Stromal cell of bone marrow (primary cell): ENCODE data around the gene IGF2R.

Source experiments
- DNase-seq: peaks from one replicate; pipeline ENCODE4 v3.0.0-alpha.2; 2012; ENCODE audit warnings: low read depth

IGF2R gene

DNA sequence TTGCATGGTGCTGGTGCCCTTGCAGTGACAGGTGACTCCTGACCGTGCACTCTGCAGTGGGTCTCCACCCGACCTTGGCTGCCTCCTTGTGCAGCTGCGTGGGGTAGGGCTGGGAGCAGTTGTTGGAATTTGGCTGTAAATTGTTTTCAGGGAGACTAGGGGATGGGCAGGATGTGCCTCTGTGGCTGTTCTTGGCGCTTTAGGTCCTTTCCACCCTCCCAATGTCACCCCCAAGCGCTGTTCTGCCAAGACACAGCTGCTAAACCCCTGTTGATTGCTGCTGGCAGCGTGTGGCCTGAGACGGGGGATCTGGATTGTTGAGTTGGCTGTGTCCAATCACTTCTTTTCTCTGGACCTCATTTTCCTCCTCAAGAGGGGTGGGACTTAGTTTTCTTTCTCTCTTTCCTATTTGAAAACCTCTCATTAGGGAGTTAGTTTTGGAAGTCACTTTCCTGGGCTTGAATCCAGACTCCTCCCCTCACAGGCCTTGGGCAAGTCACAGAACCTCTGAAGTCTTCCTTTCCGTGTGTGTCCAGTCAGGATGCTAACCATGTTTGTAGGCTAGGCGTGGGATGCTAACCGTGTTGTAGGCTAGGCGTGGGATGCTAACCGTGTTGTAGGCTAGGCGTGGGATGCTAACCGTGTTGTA lies 8.5 kb downstream of the IGF2R start:
- no peak for DNase-seq

DNA sequence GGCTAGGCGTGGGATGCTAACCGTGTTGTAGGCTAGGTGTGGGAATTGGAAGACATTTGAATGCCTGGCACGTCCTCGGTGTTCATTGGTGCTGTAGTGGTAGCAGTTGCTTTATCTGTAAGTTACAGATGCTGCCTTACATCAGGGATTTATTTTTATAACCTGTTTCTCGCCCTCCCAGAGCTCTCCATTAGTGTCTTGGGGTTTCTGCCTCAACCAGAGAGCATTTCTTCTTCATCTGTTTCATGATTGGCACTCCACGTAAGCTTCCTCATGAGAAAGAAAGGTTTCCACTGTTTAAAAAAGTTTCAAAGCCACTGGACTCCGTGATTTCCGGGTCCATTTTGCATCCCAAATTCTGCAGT lies 9.0 kb downstream of the IGF2R start:
- no peak for DNase-seq

DNA sequence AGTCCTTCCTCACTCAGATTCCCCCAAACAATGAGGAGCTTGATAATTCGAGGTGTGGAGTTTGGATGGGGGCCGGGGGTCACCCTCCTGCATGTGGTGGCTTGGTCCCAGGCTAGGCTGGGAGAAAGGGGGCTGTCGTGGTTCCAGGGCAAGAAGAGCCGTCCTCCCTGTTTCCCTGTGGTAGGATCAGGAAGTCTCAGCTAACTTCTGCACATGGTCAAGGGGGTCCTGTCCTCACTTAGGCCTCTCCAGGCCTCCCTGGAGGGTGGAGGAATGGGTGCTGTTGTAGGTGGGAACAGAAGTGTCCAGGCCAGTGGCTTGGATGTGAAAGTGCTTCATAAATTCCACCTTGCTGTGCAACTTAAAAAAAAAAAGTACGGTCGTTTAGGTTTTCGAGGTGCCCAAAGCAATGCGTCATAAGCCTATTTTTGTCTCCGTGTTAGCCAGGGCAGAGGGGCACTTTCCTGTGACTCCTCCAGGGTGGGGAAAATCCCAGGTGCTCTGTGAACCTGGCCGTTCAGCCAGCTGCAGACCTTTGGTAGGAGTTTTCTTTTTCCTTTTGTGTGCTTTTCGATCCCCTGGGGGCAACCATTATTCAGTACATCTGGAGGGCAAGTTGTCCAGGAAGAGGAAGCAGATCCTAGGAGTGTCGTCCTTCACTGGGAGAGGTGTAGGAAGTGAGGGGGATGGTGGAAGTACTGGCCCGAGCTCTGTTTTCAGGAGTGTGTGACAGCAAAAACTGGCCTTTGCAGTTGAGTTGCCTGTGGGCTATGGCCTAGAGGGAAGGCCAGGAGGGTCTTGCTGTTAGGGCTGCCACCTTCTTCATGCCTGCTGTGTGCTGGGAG lies 9.6 kb downstream of the IGF2R start:
- no peak for DNase-seq

GRCh38 chr6:159979136-159979874 lies 10.4 kb downstream of the IGF2R start:
- DNase-seq = no peak

- no peak for DNase-seq
These were observed 11.6 kb downstream of the IGF2R start for GRCh38 chr6:159980474-159980873.

DNA sequence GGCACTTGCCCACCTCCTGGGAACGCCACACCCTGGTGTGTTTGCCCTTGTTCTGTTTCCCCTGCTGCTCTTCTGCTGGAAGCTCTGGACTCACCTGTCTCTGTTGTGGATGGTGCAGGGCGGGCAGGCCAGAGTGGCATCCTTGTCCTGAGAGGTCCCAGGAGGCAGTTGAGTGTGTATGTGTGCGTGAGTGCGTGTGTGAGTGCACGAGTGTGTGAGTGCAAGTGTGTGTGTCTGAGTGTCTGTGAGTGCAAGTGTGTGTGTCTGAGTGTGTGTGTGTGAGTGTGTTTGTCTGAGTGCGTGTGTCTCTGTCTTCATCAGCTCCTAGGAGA lies 12.2 kb downstream of the IGF2R start:
- no peak for DNase-seq

DNA sequence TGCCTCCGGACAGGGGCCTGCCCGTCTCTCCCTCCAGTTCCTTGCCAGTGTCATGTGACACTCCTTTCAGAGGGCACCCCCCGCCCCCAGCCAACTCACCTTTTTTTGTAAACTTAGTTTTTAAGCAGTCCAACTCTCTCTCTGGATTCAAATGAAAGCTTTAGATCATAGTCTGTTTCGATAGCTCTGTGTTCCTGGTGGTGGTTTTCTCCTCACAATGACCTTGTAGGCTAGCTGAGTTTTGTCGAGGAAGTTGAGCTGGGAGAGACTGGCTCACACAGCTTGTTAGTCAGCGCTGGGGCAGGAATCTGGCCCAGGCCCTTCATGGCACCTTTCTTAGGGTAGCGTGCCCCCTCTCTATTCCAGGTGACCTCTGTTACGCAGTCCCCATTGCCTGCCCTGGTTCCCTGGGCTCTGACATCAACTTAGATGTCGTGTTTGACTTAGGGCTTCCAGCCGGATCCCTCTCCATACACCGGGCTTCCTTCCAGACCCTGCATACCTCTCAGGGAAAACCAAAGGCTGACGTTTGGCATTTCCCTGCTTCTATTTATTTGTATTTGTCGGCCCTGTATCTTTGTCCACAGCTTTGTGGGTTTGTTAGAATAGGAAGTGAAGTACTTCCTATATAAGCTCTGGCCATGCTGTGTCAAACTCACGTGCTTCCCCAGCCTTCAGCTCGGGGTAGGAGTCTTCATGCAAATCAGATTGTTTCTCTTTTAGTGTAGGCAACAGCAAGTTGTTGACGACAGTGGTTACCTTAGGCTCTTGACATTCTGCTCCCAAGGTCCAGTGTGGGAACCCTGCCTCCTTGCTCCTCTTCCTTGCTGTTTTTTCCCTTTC lies 12.7 kb downstream of the IGF2R start:
- DNase-seq = no peak

- no peak for DNase-seq
These were observed 14.0 kb downstream of the IGF2R start for GRCh38 chr6:159982731-159983506.

DNA sequence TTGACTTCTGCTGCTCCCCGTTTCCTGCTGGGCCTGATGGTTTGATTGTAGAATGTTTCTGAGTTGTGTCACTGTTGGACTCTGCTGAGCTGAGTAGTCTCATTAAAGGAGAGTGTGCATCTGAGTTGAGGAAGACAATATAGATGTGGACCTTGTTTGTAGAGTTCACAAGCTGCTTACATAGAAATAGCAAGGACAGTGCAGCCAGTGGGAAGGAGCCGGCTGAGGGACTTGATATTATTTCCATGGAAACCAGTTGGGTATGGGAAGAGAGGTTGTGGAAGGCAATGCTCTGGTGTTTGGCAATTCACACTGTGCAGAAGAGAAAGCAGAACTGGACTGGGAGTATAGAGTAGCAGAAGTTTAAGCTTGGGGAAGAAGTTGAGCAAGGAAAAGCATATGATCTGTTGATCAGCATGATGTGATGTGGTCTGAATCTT lies 14.8 kb downstream of the IGF2R start:
- no peak for DNase-seq

DNA sequence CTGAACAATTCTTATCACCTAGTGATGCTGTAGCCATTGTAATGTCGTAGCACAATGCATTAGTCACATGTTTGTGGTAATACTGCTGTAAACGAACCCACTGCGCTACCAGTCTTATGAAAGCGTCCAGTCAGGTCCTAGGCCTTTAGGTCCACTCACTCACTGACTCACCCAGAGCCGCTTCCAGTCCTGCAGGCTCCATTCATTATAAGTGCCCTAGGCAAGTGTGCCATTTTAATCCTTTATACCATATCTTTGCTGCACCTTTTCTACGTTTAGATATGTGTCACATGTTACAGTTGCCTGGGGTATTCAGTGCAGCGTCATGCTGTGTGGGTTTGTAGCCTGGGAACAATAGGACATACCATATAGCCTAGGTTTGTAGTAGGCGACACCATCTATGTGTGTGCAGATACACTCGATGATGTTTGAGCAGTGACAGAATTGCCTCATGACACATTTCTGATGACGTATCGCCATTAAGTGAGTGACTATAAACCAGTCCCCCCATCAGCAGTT lies 15.4 kb downstream of the IGF2R start:
- DNase-seq = no peak

DNA sequence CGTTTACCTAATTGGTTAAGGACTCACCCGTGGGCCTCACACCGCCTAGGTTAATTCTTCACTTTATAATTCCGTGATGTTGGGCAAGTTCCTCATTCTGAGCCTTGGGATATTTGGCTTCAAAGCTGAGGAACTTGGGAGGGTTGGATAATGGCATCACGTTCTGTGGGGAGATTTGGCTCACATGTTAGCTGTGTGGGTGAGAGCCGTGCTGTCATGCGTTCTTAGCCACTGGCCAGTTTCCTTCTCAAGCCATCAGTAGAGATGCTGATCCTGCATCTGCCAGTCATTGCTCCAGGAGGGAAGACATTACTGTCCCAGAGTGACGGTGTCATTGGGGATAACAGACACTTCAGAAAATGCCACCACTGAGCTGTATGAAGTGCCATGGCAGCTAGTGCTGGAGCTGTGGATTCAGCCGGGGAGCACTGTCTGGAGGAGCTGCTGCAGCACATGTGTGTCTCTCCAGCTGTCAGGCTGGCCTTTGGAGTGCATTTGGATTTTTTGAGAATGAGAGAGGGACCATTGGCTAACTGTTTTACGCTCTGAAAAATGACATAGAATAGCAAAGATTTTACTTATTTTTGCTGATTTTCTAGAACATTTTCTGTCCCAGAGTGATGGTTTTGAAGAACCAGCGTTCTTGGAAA lies 16.5 kb downstream of the IGF2R start:
- no peak for DNase-seq

GRCh38 chr6:159988983-159989454 lies 20.1 kb downstream of the IGF2R start:
- DNase-seq = no peak

DNA sequence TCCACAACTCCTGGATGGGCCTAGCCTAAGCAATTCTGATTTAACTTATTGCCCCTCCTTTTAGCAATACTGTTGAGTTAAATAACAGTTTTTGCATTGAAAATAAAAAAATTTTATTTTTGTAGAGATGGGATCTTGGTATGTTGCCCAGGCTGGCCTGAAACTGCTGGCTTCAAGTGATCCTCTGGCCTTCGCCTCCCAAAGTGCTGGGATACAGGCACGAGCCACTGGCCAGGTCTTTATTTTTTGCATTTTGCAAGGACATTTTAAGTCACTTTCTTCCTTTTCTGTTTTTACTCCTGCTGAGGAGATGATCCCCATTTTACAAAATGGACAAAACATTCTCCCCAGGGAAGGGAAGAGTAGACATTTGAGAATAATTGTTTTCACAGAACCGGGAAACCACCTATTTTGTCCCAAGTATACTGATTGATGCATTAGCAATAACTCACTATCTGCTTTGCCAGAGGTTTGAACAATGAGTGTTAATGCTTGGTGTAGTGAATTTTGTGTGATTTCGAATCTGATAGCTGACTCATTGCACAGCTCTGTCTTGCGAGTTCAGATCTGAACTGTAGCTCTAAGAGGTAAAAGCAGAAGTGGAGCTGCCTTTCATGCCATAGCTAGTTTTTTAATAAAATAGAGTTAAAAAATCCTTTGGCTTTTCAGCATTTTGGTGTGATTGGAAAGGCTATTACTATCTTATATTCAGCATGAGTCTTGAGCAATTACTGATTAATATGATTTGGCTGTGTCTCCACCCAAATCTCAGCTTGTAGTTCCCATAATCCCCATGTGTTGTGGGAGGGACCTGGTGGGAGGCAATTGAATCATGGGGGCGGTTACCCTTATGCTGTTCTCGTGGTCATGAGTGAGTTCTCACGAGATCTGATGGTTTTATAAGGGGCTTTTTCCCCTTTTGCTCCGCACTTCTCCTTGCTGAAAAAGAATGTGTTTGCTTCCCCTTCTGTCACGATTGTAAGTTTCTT lies 20.9 kb downstream of the IGF2R start:
- no peak for DNase-seq

DNA sequence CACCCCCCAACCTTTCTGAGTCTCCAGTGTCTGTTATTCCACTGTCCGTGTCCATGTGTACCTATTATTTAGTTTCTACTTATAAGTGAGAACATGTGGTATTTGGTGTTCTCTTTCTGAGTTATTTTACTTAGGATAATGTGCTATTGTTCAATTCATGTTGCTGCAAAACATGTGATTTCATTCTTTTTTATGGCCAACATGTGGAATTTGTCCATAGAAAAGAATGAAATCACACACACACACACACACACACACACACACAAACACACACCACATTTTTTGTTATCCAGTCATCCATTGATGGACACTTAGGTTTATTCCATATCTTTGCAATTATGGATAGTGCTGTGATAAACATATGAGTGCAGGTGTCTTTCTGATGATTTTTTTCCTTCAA lies 23.5 kb downstream of the IGF2R start:
- no peak for DNase-seq

- DNase-seq = no peak
These were observed 26.5 kb downstream of the IGF2R start for GRCh38 chr6:159995405-159995804.

DNA sequence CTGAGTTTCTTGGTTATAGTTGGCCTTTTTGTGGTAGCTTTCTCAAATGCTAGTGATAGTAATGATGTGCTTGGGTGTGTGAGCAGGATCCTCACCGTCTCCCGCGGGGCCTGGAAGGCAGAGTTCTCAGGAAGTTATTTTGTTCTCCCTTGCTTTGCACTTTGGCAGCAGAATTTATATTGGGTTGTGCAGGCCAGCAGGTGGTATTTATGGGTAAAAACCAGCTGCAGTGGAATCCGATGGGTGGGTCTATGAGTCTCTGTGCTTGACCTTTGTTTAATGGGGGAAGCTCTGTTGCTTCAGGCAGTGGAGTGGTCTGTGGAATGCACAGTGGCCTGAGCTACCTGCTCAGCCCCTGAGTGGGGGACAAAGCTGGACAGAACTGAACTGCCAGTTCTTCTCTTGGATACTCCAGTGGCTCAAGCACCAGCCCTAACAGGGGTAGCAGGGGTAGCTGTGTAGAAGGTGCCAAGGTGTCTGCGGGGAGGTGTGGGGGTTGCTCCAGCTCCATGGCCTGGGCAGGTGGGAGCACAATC lies 27.3 kb downstream of the IGF2R start:
- no peak for DNase-seq

- DNase-seq = no peak
These were observed 28.0 kb downstream of the IGF2R start for GRCh38 chr6:159996626-159997497.

DNA sequence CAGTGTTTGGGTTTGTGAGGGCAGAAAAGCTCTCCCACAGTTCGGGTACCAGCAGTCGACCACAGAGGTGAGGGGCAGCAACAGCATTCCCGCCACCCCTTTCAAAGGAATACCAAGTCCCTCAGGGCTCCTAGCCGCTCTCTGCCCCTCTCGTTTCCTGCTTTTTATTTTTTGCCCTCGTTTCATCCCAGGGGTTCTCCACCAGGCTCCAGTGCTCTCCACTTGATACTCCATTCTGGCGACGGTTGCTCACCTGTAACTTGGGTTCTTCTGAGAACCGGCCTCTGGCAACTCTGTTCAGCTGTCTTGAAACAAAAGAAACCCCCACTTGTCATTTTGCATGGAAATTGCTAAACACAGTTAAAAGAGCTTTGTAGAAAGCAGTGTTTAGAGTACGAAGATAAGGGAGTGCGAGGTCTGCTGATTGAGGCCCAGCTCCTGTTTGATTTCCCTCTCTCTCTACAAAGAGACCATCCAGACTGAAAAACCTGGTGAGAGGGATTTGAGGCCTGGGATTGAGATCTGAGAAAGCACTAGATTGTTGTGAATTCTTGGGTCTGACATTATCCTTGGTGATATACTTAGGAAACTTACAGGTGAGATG lies 28.7 kb downstream of the IGF2R start:
- no peak for DNase-seq
